Duodenal mucosa (tissue), 2 donors: ENCODE data around the gene CORO2A.

Experiments
- H3K27ac ChIP-seq: one replicate; pipeline ENCODE4 v1.7.0; 2013; ENCODE audit warnings: low read depth, low read length
- H3K27me3 ChIP-seq, 2 donors: one replicate each; pipeline ENCODE4 v1.7.0; 2013; ENCODE audit warnings: low read length in 2 of 2, control low read depth in 1 of 2; ENCODE audit not compliant: insufficient read depth in 2 of 2, control insufficient read depth in 1 of 2
- H3K36me3 ChIP-seq, 2 donors: one replicate each; pipeline ENCODE4 v1.7.0; 2013; ENCODE audit warnings: low read length in 2 of 2, control low read depth in 1 of 2; ENCODE audit not compliant: insufficient read depth in 2 of 2, control insufficient read depth in 1 of 2
- H3K4me1 ChIP-seq, 2 donors: one replicate each; pipeline ENCODE4 v1.7.0; 2013; ENCODE audit warnings: low read length in 2 of 2, control low read depth in 1 of 2; ENCODE audit not compliant: insufficient read depth in 2 of 2, control insufficient read depth in 1 of 2
- H3K4me3 ChIP-seq, 2 donors: one replicate each; pipeline ENCODE4 v1.7.0; 2013; ENCODE audit warnings: low read length in 2 of 2, low read depth in 1 of 2
- H3K9ac ChIP-seq, 2 donors: one replicate each; pipeline ENCODE4 v1.7.0; 2013; ENCODE audit warnings: low read length in 2 of 2, low read depth in 1 of 2
- H3K9me3 ChIP-seq, 2 donors: one replicate each; pipeline ENCODE4 v1.7.0; 2013; ENCODE audit warnings: low read length in 2 of 2, control low read depth in 1 of 2; ENCODE audit not compliant: control insufficient read depth in 1 of 2

The CORO2A gene

DNA sequence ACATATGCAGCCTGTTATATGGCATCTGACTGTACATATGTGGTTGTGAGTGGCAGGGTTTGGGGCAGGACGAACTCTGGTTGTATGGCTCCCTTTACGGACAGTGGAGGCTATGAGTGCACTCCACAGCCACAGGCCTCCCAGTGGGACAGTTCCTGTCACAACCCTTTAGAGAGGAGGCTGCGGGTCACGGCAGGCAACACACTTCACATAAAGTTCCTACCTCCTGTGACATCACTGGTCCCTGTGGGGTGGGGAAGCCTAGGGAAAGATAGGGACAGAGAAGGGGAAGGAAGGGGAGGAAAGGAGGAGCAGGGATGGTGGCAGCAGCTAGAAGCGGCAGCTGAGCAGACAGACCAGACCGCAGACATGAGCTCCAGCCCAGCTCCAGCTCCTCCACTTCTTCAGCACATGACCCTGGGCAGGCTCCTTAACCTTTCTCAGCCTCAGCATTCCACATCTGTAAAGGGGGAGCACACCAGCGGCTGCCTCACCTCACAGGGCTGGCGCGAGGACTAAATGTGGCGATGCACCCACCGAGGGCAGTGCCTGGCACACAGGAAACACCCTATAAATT lies 27.4 kb upstream of the CORO2A start:
- H3K27ac ChIP-seq: no peak overlapping the region
- H3K9me3 ChIP-seq: no peaks in the 10 kb centered on the region
- H3K4me1 ChIP-seq: peaks cover under 1 to 14% of the 10 kb centered on the region in 2 donors
- H3K9ac ChIP-seq: no peak overlapping the region
- no peak overlapping the region for H3K4me3 ChIP-seq
- H3K27me3 ChIP-seq: no peaks in the 10 kb centered on the region
- peaks cover 8 to 31% of the 10 kb centered on the region in 2 donors for H3K36me3 ChIP-seq

DNA sequence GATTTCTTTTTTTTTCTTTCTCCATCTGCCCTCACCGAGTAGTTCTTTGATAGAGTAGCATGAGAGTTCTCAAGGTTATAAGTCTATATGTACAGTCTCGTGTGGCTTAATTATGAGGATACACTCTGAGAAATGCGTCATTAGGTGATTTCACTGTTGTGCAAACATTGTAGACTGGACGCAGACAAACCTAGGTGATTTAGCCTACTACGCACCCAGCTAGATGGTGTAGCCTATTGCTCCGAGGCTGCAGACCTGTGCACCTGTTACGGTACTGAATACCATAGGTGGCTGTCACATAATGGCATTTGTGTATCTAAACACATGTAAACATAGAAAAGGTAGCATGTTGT lies 26.9 kb upstream of the CORO2A start:
- peaks cover 0 to 10% of the 10 kb centered on the region in 2 donors for H3K4me1 ChIP-seq
- H3K27ac ChIP-seq: no peak overlapping the region
- H3K36me3 ChIP-seq: peaks cover 8 to 35% of the 10 kb centered on the region in 2 donors
- no peak overlapping the region for H3K9ac ChIP-seq
- H3K4me3 ChIP-seq: no peak overlapping the region
- no peaks in the 10 kb centered on the region for H3K9me3 ChIP-seq
- no peaks in the 10 kb centered on the region for H3K27me3 ChIP-seq

DNA sequence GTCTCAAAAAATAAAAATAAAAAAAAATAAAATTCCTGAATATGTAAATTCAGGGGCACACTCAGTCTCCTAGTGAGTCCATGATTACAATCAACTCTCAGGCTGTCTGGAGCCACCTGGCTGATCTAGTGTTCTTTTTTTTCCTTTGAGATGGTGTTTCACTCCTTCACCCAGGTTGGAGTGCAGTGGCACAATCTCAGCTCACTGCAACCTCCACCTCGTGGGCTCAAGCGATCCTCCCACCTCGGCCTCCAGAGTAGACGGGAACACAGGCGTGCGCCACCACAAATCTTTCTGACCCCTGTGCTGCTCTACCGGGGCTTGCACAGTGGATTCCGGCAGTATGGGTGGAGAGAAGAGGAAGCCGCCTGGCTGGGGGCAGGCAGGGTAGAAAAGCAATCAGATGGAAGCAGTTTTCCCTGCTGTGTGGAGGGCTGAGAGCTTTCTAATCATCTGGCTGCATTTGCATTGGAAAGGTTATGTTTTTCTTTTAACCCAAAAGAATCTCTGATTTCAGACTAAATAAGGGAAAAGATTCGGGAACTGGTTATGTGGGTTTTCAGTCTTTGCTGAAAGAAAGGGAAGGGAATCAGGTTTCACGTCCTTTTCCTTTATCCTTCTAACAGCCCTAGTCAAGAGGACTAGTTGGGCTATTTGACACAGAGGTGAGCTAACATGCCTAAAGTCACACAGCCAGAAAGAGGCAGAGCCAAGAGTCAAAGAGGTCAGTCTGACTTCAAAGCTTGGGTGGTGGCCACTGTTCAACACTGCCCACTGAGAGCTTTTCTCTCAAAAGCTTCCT lies 26.3 kb upstream of the CORO2A start:
- no peaks in the 10 kb centered on the region for H3K27me3 ChIP-seq
- no peak overlapping the region for H3K27ac ChIP-seq
- H3K9me3 ChIP-seq: no peaks in the 10 kb centered on the region
- H3K4me1 ChIP-seq: peaks cover 0 to 10% of the 10 kb centered on the region in 2 donors
- peaks cover 8 to 38% of the 10 kb centered on the region in 2 donors for H3K36me3 ChIP-seq
- H3K4me3 ChIP-seq: no peak overlapping the region
- no peak overlapping the region for H3K9ac ChIP-seq

DNA sequence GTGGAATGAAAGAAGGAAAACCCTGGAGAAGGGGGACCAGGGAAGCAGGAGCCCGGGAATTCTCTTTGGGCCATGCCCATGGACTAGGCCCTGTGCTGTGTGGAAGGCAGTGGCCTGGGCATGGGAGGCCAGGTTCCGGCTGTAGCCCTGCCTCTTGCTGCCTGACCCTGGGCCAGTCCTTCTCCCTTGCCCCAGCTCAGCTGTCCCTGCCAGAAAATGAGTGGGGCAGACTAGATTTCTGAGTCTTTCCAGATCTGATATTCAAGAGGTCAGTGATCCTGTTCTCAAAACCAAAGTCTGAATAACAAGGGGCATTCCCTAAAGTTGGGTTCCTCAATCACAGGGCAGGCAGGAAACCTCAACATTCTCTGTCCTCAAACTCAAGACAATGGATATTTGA lies 24.8 kb upstream of the CORO2A start:
- H3K36me3 ChIP-seq: peaks cover 14 to 47% of the 10 kb centered on the region in 2 donors
- H3K4me3 ChIP-seq: no peak overlapping the region
- H3K9ac ChIP-seq: no peak overlapping the region
- H3K9me3 ChIP-seq: no peaks in the 10 kb centered on the region
- no peaks in the 10 kb centered on the region for H3K4me1 ChIP-seq
- no peak overlapping the region for H3K27ac ChIP-seq
- no peaks in the 10 kb centered on the region for H3K27me3 ChIP-seq

DNA sequence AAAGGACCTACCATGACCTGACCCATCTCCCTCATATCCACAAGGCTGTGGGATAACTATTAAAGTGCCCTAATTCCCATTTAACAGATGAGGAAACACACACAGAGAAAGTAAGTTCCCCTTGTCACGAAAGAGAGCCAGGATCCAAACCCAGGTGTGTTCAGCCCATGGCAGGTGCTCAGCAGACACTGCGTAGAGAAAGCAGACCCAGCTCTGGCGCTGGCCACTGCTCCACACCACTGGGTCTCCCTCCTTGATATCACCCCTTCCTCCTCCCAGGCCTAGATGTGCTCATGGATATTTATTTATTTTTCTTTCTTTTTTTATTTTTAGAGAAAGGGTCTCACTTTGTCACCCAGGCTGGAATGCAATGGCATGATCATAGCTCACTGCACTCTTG lies 24.0 kb upstream of the CORO2A start:
- Histone ChIP-seq H3K9me3 (no peaks in the 10 kb centered on the region), H3K36me3 (peaks cover 13 to 47% of the 10 kb centered on the region in 2 donors)

DNA sequence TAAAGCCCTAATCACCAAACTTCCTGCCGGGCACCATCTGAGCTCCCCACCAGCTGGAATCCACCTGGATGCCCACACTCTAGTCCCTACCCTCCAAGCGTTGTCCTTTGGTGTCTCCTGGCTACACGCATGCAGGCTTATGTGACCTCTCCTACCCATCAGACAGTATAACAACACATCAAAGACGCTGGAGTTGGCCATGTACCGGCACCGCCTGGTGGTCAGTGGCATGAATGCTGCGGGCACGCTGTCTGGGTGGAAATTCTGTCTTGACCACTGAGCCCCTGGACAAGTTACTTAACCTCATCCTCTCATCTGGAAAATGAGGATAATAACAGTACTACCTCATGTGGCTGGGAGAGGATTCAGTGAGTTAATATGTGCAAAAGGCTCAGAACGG lies 23.4 kb upstream of the CORO2A start:
- Histone ChIP-seq H3K27ac (no peak overlapping the region), H3K4me1 (peaks cover 0 to 3% of the 10 kb centered on the region in 2 donors), H3K36me3 (peaks cover 12 to 46% of the 10 kb centered on the region in 2 donors), H3K4me3 (no peak overlapping the region), H3K27me3 (no peaks in the 10 kb centered on the region), H3K9ac (no peak overlapping the region), H3K9me3 (no peaks in the 10 kb centered on the region)

More for the DNA sequence above, 24.0 kb upstream of the CORO2A start:
- no peak overlapping the region for H3K4me3 ChIP-seq
- no peak overlapping the region for H3K27ac ChIP-seq
- H3K4me1 ChIP-seq: peaks cover 0 to under 1% of the 10 kb centered on the region in 2 donors
- no peak overlapping the region for H3K9ac ChIP-seq
- no peaks in the 10 kb centered on the region for H3K27me3 ChIP-seq

DNA sequence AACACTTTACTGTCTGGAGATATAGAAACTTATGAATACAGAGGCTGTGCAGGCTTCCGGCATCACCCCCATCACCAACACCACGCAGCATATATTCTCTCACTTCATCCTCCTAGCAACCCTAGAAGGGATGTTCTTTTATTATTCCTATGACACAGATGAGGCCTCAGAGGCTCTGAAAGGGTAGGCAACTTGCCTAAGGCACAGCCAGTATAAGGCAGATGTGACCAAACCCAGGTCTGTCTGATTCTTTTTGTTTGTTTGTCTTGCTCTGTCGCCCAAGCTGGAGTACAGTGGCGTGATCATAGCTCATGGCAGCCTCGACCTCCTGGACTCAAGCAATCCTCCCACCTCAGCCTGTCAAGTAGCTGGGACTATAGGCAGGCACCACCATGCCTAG lies 22.8 kb upstream of the CORO2A start:
- Histone ChIP-seq H3K36me3 (peaks cover 13 to 44% of the 10 kb centered on the region in 2 donors), H3K4me1 (peaks cover 0 to 3% of the 10 kb centered on the region in 2 donors), H3K27me3 (no peaks in the 10 kb centered on the region), H3K27ac (no peak overlapping the region), H3K9me3 (no peaks in the 10 kb centered on the region), H3K4me3 (no peak overlapping the region), H3K9ac (no peak overlapping the region)

DNA sequence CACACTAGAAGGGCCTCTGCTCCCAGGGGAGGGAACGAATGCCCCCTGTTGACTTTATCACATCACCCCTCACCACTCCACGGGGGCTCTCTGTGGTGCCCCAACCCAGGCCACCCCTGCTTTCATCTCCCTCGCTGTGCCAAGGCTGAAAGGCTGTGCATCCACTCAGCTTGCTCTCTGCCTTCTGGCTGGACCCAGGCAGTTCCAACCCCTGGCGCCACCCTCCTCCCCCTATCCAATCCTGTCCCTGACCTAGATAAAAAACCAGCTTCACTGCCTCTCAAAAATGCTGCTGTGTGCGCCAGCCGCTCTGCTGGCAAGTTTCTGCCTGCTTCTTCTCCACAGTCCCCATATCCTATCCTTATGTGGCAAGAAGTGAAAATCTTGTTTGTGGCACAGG lies 22.4 kb upstream of the CORO2A start:
- Histone ChIP-seq H3K4me1 (peaks cover 0 to 3% of the 10 kb centered on the region in 2 donors), H3K27ac (no peak overlapping the region), H3K9me3 (no peaks in the 10 kb centered on the region), H3K4me3 (no peak overlapping the region), H3K27me3 (no peaks in the 10 kb centered on the region), H3K9ac (no peak overlapping the region), H3K36me3 (peaks cover 13 to 40% of the 10 kb centered on the region in 2 donors)

DNA sequence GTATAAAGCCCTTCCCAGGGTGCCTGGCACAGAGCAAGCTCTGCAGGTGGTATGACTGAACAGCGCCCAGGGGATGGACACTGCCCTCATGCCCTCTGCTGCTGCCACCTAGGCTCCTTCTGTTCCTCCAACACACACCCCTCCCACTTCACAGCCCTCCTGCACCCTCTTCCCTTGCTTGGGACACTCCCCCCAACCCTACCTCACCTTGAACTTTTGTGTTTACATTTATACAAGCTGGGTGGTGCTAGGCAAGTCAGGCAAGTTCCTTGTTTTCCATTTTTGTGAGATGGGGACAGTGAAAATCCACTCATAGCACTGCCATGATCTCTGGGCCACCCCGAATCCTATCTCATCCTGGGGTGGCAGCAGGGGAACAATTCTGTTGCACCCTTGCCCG lies 18.8 kb upstream of the CORO2A start:
- no peaks in the 10 kb centered on the region for H3K27me3 ChIP-seq
- H3K4me1 ChIP-seq: peaks cover 0 to 3% of the 10 kb centered on the region in 2 donors
- no peak overlapping the region for H3K4me3 ChIP-seq
- peak overlapping the region in 1 of 2 donors; percentile 24 for H3K9ac ChIP-seq
- no peak overlapping the region for H3K27ac ChIP-seq
- peaks cover 15 to 36% of the 10 kb centered on the region in 2 donors for H3K36me3 ChIP-seq
- no peaks in the 10 kb centered on the region for H3K9me3 ChIP-seq

DNA sequence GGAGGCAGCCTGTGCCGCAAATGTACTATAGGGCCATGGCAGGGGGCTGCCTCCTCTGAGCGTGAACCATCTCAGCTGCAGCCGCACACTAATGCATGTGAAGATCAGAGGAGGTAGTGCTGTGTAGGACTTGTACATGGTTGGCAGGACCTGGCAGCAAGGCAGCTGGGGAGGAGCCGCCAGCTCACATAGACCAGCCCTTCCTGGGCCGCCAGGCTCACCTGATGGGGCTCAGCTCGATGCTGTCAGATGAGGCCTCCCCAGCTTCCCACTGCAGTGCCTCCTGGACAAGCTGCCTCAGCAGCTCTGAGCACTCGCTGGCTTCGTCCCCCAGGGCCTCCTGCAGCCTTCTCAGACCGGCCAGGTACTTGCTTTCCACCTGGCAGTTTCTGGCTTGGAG lies 18.0 kb upstream of the CORO2A start:
- Histone ChIP-seq H3K27me3 (no peaks in the 10 kb centered on the region), H3K27ac (no peak overlapping the region), H3K9ac (no peak overlapping the region), H3K9me3 (no peaks in the 10 kb centered on the region), H3K36me3 (peaks cover 15 to 32% of the 10 kb centered on the region in 2 donors), H3K4me3 (no peak overlapping the region), H3K4me1 (peaks cover 0 to 3% of the 10 kb centered on the region in 2 donors)
